ENCODE data around the gene TEDC1. TPM values are rescaled to one million over a fixed set of nuclear protein-coding genes. Genes with fewer than 3 reads are reported as not detected.

Gene TEDC1
- polyA plus RNA-seq, 1 of the 3 experiments (the other 2 are of a cell fraction) = 13.4 TPM

DNA sequence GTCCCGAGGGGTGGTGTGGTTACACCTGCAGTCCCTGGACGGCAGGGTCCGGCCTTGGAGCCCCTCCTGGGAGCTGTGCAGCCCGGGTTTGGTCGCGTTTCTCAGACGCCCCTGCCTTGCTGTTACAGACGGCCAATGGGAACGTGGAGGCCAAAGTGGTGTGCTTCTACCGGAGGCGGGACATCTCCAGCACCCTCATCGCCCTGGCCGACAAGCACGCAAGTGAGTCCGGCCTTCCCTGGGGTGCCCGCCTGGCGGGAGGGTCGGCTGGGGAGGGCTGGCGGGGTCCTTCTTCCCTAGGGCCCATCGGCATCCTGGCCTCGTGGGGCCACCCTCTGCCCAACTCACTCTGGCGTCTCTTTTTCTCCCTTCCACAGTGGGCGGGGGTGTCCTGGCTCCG is 45.8 kb upstream of the TEDC1 start:
- no peaks in the 10 kb centered on the region for H3K27me3 ChIP-seq (ENCODE audit: insufficient read depth)
- no peak overlapping the region for H3K4me3 ChIP-seq (ENCODE audit: low read depth in 2 of 2, low read length in 1 of 2)
- no peak overlapping the region for H3K9ac ChIP-seq
- POLR2A ChIA-PET = no interaction called here
- peaks cover 27% of the 10 kb centered on the region for H4K20me1 ChIP-seq (ENCODE audit: insufficient read depth)
- H3K4me2 ChIP-seq = no peak overlapping the region
- H3K27ac ChIP-seq (ENCODE audit: low read depth in 2 of 2, low read length in 1 of 2) = no peak overlapping the region
- peaks cover 0 to 6% of the 10 kb centered on the region in 2 experiments; a peak in 1 of 4 replicates for H3K4me1 ChIP-seq (ENCODE audit: control insufficient read depth in 1 of 2, insufficient read depth in 2 of 2, low read depth in 1 of 2, low read length in 1 of 2)
- WGBS (ENCODE audit: low lambda C conversion rate) = 91% methylated on average over 8 of the region's 24 CpGs
- H3K79me2 ChIP-seq (ENCODE audit: insufficient read depth) = peaks cover 45% of the 10 kb centered on the region
- H3F3A ChIP-seq (replicated peaks; ENCODE audit: insufficient read depth) = no peaks in the 10 kb centered on the region
- TF ChIP-seq TAF1 (IDR thresholded peaks at IDR 0.05; ENCODE audit: borderline replicate concordance, low read depth, low read length) (no peak), RFX5 (IDR thresholded peaks at IDR 0.05; ENCODE audit: low read length) (no peak), NFIC (IDR thresholded peaks at IDR 0.05; ENCODE audit: borderline replicate concordance) (no peak), SIN3A (IDR thresholded peaks at IDR 0.05; ENCODE audit: borderline replicate concordance, low read depth, low read length) (no peak), MXI1 (IDR thresholded peaks at IDR 0.05; ENCODE audit: low read depth, low read length) (no peak)
- TF ChIP-seq, protein P1, sequence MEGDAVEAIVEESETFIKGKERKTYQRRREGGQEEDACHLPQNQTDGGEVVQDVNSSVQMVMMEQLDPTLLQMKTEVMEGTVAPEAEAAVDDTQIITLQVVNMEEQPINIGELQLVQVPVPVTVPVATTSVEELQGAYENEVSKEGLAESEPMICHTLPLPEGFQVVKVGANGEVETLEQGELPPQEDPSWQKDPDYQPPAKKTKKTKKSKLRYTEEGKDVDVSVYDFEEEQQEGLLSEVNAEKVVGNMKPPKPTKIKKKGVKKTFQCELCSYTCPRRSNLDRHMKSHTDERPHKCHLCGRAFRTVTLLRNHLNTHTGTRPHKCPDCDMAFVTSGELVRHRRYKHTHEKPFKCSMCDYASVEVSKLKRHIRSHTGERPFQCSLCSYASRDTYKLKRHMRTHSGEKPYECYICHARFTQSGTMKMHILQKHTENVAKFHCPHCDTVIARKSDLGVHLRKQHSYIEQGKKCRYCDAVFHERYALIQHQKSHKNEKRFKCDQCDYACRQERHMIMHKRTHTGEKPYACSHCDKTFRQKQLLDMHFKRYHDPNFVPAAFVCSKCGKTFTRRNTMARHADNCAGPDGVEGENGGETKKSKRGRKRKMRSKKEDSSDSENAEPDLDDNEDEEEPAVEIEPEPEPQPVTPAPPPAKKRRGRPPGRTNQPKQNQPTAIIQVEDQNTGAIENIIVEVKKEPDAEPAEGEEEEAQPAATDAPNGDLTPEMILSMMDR (IDR thresholded peaks at IDR 0.05) = no peak
- TF ChIP-seq, protein P2, sequence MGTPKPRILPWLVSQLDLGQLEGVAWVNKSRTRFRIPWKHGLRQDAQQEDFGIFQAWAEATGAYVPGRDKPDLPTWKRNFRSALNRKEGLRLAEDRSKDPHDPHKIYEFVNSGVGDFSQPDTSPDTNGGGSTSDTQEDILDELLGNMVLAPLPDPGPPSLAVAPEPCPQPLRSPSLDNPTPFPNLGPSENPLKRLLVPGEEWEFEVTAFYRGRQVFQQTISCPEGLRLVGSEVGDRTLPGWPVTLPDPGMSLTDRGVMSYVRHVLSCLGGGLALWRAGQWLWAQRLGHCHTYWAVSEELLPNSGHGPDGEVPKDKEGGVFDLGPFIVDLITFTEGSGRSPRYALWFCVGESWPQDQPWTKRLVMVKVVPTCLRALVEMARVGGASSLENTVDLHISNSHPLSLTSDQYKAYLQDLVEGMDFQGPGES (IDR thresholded peaks at IDR 0.05; ENCODE audit: low read depth, low read length) = no peak
- H3K9me2 ChIP-seq = no peaks in the 10 kb centered on the region
- DNase-seq = no peak
- no peak overlapping the region for H2AFZ ChIP-seq (ENCODE audit: low read depth)
- H3K9me3 ChIP-seq = no peaks in the 10 kb centered on the region
- CTCF ChIA-PET = interaction anchor here (1.0 to 1.6 kb wide), 3 partner anchors 11 to 83 kb away, joined by 3 to 4 read pairs (median 4); no protein-coding TSS in a partner anchor
- peaks cover 3 to 45% of the 10 kb centered on the region in 2 experiments for H3K36me3 ChIP-seq (replicated peaks in 1 of 2; ENCODE audit: control insufficient read depth in 1 of 2, insufficient read depth in 2 of 2, low read length in 1 of 2)

DNA sequence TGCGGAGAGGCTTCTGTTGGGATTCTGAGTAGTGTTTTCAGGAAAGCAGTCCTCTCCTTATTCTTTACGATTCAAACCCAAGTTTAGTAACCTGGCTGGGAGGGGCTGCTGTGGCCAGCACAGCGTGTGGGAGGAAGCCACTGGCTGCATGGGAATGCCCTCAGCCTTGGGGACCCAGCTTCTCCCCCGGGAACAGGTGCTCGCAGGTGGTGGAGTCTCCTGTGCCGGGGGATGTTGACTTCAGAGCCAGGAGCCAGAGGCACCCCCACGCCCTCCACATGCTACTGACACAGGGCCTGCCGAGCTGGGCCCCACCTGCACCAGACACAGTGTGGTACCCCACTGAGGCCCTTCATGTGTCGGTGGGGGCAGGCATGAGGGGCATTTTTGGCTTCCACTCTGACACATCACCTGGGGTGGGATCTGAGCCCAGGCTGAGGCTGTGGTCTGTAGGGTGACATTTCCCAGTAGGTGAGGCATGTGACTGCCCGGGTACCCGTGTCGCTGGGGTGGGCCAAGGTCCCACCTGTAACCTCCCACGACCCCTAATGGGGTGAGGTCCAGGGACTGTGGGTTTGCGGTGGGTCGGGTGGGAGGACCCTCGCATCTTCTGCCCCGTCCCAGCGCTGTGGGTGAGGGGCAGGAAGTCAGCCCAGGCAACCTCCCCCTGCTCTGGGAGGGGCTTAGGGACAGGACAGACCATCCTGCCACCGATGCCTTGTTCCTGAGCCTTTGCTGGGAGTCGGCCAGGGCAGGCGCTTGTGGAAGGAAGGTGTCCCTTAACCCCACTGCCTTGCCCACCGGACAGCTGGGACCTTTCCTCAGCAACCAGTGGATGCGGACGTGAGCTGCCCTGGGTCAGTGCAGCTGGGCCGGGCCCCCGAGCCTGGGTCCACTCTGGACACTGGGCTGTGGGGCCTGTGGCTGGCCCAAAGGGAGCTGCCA is 44.9 kb upstream of the TEDC1 start:
- CTCF ChIA-PET = interaction anchor here (1.4 to 2.9 kb wide), 5 partner anchors 10 to 82 kb away, joined by 3 to 22 read pairs (median 5); no protein-coding TSS in a partner anchor
- Histone ChIP-seq H2AFZ (ENCODE audit: low read depth) (no peak overlapping the region), H3K27me3 (ENCODE audit: insufficient read depth) (no peaks in the 10 kb centered on the region), H3K79me2 (ENCODE audit: insufficient read depth) (peaks cover 45% of the 10 kb centered on the region), H4K20me1 (ENCODE audit: insufficient read depth) (peaks cover 24% of the 10 kb centered on the region), H3K27ac (ENCODE audit: low read depth in 2 of 2, low read length in 1 of 2) (no peak overlapping the region; a peak in 1 of 4 replicates), H3K9ac (no peak overlapping the region), H3K36me3 (replicated peaks in 1 of 2; ENCODE audit: control insufficient read depth in 1 of 2, insufficient read depth in 2 of 2, low read length in 1 of 2) (peaks cover 3 to 51% of the 10 kb centered on the region in 2 experiments), H3K4me1 (ENCODE audit: control insufficient read depth in 1 of 2, insufficient read depth in 2 of 2, low read depth in 1 of 2, low read length in 1 of 2) (peaks cover 0 to 11% of the 10 kb centered on the region in 2 experiments; a peak in 1 of 4 replicates), H3K4me2 (no peak overlapping the region), H3F3A (replicated peaks; ENCODE audit: insufficient read depth) (no peaks in the 10 kb centered on the region), H3K9me3 (no peaks in the 10 kb centered on the region), H3K9me2 (no peaks in the 10 kb centered on the region), H3K4me3 (ENCODE audit: low read depth in 2 of 2, low read length in 1 of 2) (no peak overlapping the region)
- TF ChIP-seq SMC3 (IDR thresholded peaks at IDR 0.05; ENCODE audit: low read depth, low read length) (no peak), JUND (IDR thresholded peaks at IDR 0.05) (no peak), NFIC (IDR thresholded peaks at IDR 0.05; ENCODE audit: borderline replicate concordance) (no peak), EP300 (IDR thresholded peaks at IDR 0.05; ENCODE audit: borderline replicate concordance in 1 of 2, low read depth in 1 of 2, low read length in 1 of 2) (no peak), YY1 (IDR thresholded peaks at IDR 0.05; ENCODE audit: low read depth) (no peak), FOXJ3 (CRISPR knock-in tag; IDR thresholded peaks at IDR 0.05) (no peak), MEF2A (IDR thresholded peaks at IDR 0.05; ENCODE audit: borderline replicate concordance, low read depth) (no peak)
- TF ChIP-seq, protein P2 (IDR thresholded peaks at IDR 0.05; ENCODE audit: low read depth, low read length) = no peak
- POLR2A ChIA-PET = no interaction called here
- WGBS (ENCODE audit: low lambda C conversion rate) = 93% methylated on average over 13 of the region's 26 CpGs
- DNase-seq = no peak

All from SK-N-SH (cell line).